HepG2 (cell line): ENCODE data around the gene S100P. TPM values are rescaled to one million over a fixed set of nuclear protein-coding genes. Genes with fewer than 3 reads are reported as not detected.

Source experiments
- CBFB ChIP-seq: sonication (generic); formaldehyde crosslinking; IDR thresholded peaks from 2 replicates; pipeline ENCODE4 v1.4.0; 2020; ENCODE audit warnings: missing genetic modification reagents
- CCDC6 ChIP-seq: sonication (generic); formaldehyde crosslinking; IDR thresholded peaks from 2 replicates; pipeline ENCODE4 v1.8.1; 2022; ENCODE audit warnings: mild to moderate bottlenecking, missing genetic modification reagents, moderate library complexity
- CREB1 ChIP-seq, 2 experiments: fragments of 450-650 bp in 1 of 2; IDR thresholded peaks; 2 replicates each; pipeline ENCODE4 v1.6.1; 2016 to 2017; ENCODE audit warnings: control low read depth in 1 of 2, mild to moderate bottlenecking in 1 of 2, missing compliant biosample characterization in 1 of 2, missing genetic modification characterization in 1 of 2
- HDAC1 ChIP-seq: sonication (generic); formaldehyde crosslinking; IDR thresholded peaks from 2 replicates; pipeline ENCODE4 v1.5.1; 2020; ENCODE audit warnings: mild to moderate bottlenecking, missing genetic modification reagents
- MEIS1 ChIP-seq: sonication (generic); formaldehyde crosslinking; IDR thresholded peaks from 2 replicates; pipeline ENCODE4 v1.9.0; 2021; ENCODE audit warnings: mild to moderate bottlenecking, missing genetic modification reagents, moderate library complexity, borderline replicate concordance
- MIXL1 ChIP-seq: IDR thresholded peaks from 2 replicates; pipeline ENCODE4 v1.6.1; 2016
- SP4 ChIP-seq: sonication (generic); formaldehyde crosslinking; IDR thresholded peaks from 2 replicates; pipeline ENCODE4 v1.8.1; 2023; ENCODE audit warnings: mild to moderate bottlenecking, missing genetic modification reagents
- TBP ChIP-seq: sonication (generic); formaldehyde crosslinking; IDR thresholded peaks from 2 replicates; pipeline ENCODE4 v1.5.0; 2020; ENCODE audit warnings: missing genetic modification reagents
- ZKSCAN5 ChIP-seq: sonication (generic); formaldehyde crosslinking; IDR thresholded peaks from 2 replicates; pipeline ENCODE4 v1.5.1; 2020; ENCODE audit warnings: mild to moderate bottlenecking, missing genetic modification reagents
- ZNF136 ChIP-seq: sonication (generic); formaldehyde crosslinking; IDR thresholded peaks from 2 replicates; pipeline ENCODE4 v1.8.1; 2022; ENCODE audit warnings: low read depth, mild to moderate bottlenecking, moderate library complexity, missing genetic modification reagents
- ZNF260 ChIP-seq: sonication (generic); formaldehyde crosslinking; IDR thresholded peaks from 2 replicates; pipeline ENCODE4 v1.4.0; 2020; ENCODE audit warnings: missing genetic modification reagents, low read depth, mild to moderate bottlenecking, borderline replicate concordance
- ZNF33A ChIP-seq: sonication (generic); formaldehyde crosslinking; IDR thresholded peaks from 2 replicates; pipeline ENCODE4 v1.5.1; 2020; ENCODE audit warnings: missing genetic modification reagents, mild to moderate bottlenecking, moderate library complexity, borderline replicate concordance
- ZNF552 ChIP-seq: sonication (generic); formaldehyde crosslinking; IDR thresholded peaks from 2 replicates; pipeline ENCODE4 v1.9.0; 2022; ENCODE audit warnings: missing genetic modification reagents, mild to moderate bottlenecking, borderline replicate concordance
- ZSCAN12 ChIP-seq: sonication (generic); formaldehyde crosslinking; IDR thresholded peaks from 2 replicates; pipeline ENCODE4 v1.9.0; 2021; ENCODE audit warnings: mild to moderate bottlenecking, missing genetic modification reagents
- ZZZ3 ChIP-seq: sonication (generic); formaldehyde crosslinking; IDR thresholded peaks from 2 replicates; pipeline ENCODE4 v1.4.0; 2020; ENCODE audit warnings: missing genetic modification reagents, mild to moderate bottlenecking, borderline replicate concordance
- polyA plus RNA-seq, 8 experiments: library from polyadenylated mRNA; depleted of rRNA in 3 of 8; stranded (reverse) in 7 of 8; unstranded in 1 of 8; fragments of >200 nt; fragmentation: Illumina TruSeq in 4 of 8; extraction: Trizol in 4 of 8; gene quantifications; 2 replicates each; pipeline versions ENCODE4 v1.2.1 to v1.2.3, GENCODE V29; 2011 to 2016; ENCODE audit warnings: low read depth in 4 of 8, missing spikeins in 1 of 8, mixed read lengths in 1 of 8; ENCODE audit not compliant: insufficient read depth in 1 of 8
- total RNA-seq, 5 experiments: library from RNA; depleted of rRNA; stranded (reverse); fragments of >200 nt; fragmentation: Illumina TruSeq; extraction: Trizol; gene quantifications; 2 replicates each; pipeline ENCODE4 v1.2.3, GENCODE V29; 2016; ENCODE audit warnings: low read depth in 1 of 5
- TF ChIP-seq, protein P1 (sequence below): IDR thresholded peaks from 2 replicates; pipeline ENCODE4 v1.6.1; 2016; ENCODE audit warnings: low read depth, missing genetic modification reagents, missing compliant biosample characterization
- TF ChIP-seq, protein P2 (sequence below): sonication (generic); formaldehyde crosslinking; IDR thresholded peaks from 2 replicates; pipeline ENCODE4 v1.4.0; 2020; ENCODE audit warnings: missing genetic modification reagents
- TF ChIP-seq, protein P3 (sequence below): sonication (generic); formaldehyde crosslinking; IDR thresholded peaks from 2 replicates; pipeline ENCODE4 v1.8.0; 2022; ENCODE audit warnings: mild to moderate bottlenecking, missing genetic modification reagents; ENCODE audit not compliant: insufficient replicate concordance
- TF ChIP-seq, protein P4 (sequence below): sonication (generic); formaldehyde crosslinking; IDR thresholded peaks from 2 replicates; pipeline ENCODE4 v1.4.0; 2020; ENCODE audit warnings: missing genetic modification reagents
- TF ChIP-seq, protein P5 (sequence below): sonication (generic); formaldehyde crosslinking; IDR thresholded peaks from 2 replicates; pipeline ENCODE4 v1.4.0; 2020; ENCODE audit warnings: mild to moderate bottlenecking, missing genetic modification reagents

S100P gene
- total and polyA plus RNA-seq, 2 of the 13 experiments (the other 11 are each of a cell fraction or from before 2014, with no cell fraction given), result 278 to 1,649 TPM

DNA sequence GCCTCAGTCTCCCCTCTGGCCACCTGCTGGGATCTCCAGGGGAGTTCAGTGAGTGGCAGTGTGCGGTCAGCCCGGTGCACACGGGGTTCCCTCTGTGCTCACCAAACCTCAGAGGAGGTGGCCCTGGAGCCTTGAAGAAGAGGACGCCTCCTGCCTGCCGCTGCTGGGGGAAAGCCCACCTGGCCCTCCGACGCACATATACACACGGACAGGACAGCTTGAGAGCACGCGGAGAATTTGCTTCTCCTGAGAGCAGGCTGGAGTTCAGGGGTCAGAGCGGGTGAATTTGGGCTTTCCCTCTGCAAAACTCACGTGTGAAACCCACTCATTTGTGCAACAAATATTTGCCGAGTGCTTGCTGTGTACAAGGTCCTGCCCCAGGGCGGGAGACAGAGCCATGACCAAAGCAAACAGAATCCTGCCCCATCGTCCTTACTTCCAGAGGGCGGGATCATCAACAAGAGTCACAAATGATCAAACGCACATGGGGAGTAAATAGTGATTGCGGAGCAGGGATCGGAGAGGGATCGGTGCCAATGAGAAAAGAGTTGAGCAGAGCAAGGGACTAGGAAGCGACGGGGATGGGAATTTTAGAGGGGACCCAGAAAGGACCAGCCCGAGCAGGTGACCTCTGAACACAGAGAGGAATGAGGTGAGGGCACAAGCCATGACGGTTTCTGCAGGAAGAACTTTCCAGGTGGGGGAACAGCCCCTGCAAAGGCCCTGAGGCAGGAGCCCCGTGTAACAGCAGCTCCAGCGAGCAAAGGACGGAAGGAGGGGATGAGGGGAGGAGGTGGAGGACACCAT is 39.9 kb downstream of the S100P start (continued):
- TF ChIP-seq, protein P1, sequence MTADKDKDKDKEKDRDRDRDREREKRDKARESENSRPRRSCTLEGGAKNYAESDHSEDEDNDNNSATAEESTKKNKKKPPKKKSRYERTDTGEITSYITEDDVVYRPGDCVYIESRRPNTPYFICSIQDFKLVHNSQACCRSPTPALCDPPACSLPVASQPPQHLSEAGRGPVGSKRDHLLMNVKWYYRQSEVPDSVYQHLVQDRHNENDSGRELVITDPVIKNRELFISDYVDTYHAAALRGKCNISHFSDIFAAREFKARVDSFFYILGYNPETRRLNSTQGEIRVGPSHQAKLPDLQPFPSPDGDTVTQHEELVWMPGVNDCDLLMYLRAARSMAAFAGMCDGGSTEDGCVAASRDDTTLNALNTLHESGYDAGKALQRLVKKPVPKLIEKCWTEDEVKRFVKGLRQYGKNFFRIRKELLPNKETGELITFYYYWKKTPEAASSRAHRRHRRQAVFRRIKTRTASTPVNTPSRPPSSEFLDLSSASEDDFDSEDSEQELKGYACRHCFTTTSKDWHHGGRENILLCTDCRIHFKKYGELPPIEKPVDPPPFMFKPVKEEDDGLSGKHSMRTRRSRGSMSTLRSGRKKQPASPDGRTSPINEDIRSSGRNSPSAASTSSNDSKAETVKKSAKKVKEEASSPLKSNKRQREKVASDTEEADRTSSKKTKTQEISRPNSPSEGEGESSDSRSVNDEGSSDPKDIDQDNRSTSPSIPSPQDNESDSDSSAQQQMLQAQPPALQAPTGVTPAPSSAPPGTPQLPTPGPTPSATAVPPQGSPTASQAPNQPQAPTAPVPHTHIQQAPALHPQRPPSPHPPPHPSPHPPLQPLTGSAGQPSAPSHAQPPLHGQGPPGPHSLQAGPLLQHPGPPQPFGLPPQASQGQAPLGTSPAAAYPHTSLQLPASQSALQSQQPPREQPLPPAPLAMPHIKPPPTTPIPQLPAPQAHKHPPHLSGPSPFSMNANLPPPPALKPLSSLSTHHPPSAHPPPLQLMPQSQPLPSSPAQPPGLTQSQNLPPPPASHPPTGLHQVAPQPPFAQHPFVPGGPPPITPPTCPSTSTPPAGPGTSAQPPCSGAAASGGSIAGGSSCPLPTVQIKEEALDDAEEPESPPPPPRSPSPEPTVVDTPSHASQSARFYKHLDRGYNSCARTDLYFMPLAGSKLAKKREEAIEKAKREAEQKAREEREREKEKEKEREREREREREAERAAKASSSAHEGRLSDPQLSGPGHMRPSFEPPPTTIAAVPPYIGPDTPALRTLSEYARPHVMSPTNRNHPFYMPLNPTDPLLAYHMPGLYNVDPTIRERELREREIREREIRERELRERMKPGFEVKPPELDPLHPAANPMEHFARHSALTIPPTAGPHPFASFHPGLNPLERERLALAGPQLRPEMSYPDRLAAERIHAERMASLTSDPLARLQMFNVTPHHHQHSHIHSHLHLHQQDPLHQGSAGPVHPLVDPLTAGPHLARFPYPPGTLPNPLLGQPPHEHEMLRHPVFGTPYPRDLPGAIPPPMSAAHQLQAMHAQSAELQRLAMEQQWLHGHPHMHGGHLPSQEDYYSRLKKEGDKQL (CRISPR knock-in tag), result peak; percentile 72
- peak; percentile 65; the same call in 1 of the 2 replicates for TF ChIP-seq ZNF552 (CRISPR knock-in tag)
- TF ChIP-seq CCDC6, result peak; percentile 81
- no peak; the same call in 1 of the 2 replicates for TF ChIP-seq ZSCAN12
- peak; percentile 60; the same call in 1 of the 2 replicates for TF ChIP-seq MEIS1
- TF ChIP-seq, protein P2, sequence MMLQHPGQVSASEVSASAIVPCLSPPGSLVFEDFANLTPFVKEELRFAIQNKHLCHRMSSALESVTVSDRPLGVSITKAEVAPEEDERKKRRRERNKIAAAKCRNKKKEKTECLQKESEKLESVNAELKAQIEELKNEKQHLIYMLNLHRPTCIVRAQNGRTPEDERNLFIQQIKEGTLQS (CRISPR knock-in tag), result no peak
- peak; percentile 36; the same call in 1 of the 2 replicates for TF ChIP-seq CREB1 (IDR thresholded peaks at IDR 0.05)
- peak; percentile 68 for TF ChIP-seq CREB1 (CRISPR knock-in tag; IDR thresholded peaks at IDR 0.05)
- peak; percentile 84 for TF ChIP-seq ZKSCAN5 (CRISPR knock-in tag)
- no peak for TF ChIP-seq ZNF33A (CRISPR knock-in tag)
- TF ChIP-seq, protein P3, sequence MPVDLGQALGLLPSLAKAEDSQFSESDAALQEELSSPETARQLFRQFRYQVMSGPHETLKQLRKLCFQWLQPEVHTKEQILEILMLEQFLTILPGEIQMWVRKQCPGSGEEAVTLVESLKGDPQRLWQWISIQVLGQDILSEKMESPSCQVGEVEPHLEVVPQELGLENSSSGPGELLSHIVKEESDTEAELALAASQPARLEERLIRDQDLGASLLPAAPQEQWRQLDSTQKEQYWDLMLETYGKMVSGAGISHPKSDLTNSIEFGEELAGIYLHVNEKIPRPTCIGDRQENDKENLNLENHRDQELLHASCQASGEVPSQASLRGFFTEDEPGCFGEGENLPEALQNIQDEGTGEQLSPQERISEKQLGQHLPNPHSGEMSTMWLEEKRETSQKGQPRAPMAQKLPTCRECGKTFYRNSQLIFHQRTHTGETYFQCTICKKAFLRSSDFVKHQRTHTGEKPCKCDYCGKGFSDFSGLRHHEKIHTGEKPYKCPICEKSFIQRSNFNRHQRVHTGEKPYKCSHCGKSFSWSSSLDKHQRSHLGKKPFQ (CRISPR knock-in tag), result peak; percentile 78
- TF ChIP-seq SP4 (CRISPR knock-in tag), result peak; percentile 66; the same call in 1 of the 2 replicates
- TF ChIP-seq ZNF136, result 0 out of 2 replicates have a peak, but pooled peaks have one; percentile 65
- TF ChIP-seq CBFB, result no peak
- TF ChIP-seq, protein P4, sequence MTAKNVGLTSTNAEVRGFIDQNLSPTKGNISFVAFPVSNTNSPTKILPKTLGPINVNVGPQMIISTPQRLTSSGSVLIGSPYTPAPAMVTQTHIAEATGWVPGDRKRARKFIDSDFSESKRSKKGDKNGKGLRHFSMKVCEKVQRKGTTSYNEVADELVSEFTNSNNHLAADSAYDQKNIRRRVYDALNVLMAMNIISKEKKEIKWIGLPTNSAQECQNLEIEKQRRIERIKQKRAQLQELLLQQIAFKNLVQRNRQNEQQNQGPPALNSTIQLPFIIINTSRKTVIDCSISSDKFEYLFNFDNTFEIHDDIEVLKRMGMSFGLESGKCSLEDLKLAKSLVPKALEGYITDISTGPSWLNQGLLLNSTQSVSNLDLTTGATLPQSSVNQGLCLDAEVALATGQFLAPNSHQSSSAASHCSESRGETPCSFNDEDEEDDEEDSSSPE (CRISPR knock-in tag), result peak; percentile 92
- TF ChIP-seq TBP (CRISPR knock-in tag), result no peak
- TF ChIP-seq, protein P5, sequence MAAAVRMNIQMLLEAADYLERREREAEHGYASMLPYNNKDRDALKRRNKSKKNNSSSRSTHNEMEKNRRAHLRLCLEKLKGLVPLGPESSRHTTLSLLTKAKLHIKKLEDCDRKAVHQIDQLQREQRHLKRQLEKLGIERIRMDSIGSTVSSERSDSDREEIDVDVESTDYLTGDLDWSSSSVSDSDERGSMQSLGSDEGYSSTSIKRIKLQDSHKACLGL, result no peak
- peak; percentile 86; the same call in 1 of the 2 replicates for TF ChIP-seq MIXL1 (CRISPR knock-in tag)
- TF ChIP-seq ZNF260 (CRISPR knock-in tag), result no peak
- no peak for TF ChIP-seq ZZZ3
- peak; percentile 86 for TF ChIP-seq HDAC1 (CRISPR knock-in tag)
